Epithelial cell of proximal tubule (primary cell): ENCODE data around the gene GORASP1. TPM values are rescaled to one million over a fixed set of nuclear protein-coding genes. Genes with fewer than 3 reads are reported as not detected.

Source experiments
- DNase-seq: peaks from one replicate; pipeline ENCODE4 v3.0.0-alpha.2; 2011; ENCODE audit warnings: low read depth
- H3K4me3 ChIP-seq: 2 replicates; pipeline ENCODE4 v1.5.1; 2011; ENCODE audit warnings: low read depth, mild to moderate bottlenecking, low read length
- total RNA-seq: library from RNA; depleted of rRNA; stranded (reverse); fragments of >200 nt; gene quantifications from 2 replicates; pipeline ENCODE4 v1.2.3, GENCODE V29; 2015
- TF ChIP-seq, protein P1 (sequence below): conservative IDR thresholded peaks from 2 replicates; pipeline ENCODE4 v1.5.1; 2012; ENCODE audit warnings: low read depth, mild to moderate bottlenecking, low read length

The GORASP1 gene
- total RNA-seq, 1 donor from 2014 or later: 17.6 TPM

DNA sequence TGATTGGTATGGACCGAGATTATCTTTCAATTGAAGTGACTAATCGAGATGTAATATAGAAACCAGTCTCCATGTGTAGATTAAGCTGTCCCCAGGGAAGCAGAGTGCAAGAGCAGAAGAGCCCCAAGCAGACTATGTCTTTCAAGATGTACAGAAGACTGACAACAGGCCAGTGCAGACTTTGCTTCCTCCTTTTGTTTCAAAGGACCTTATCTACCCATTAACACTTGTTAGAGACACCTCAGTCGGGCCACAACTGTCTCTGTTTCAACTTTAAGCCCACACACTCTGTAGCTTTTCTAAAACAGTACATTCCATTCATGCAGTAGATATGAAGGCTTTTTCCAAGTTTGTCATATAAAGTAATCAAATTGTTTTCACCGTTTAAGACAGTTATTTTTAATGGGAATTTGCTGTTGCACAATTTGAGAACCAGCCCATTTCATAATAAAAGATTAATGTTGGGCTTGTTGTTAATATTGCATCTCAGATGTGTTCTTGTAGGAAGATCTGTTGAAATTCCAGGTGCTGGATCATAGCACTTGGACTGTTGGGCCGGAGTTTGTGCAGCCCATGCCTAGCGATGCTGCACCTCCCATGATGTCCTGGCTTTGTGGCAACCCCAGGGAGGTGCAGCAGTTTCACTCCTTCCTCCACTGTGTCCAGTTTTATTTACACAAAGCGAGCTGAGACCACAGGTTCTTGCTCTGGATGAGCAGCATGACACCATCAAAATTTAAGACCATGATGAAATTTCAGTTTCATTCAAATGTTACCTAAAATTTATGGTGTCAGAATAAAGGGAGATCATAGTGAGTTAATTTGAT, 12.4 kb downstream of the GORASP1 start:
- DNase-seq: no peak
- no peak overlapping the region for H3K4me3 ChIP-seq
- TF ChIP-seq, protein P1, sequence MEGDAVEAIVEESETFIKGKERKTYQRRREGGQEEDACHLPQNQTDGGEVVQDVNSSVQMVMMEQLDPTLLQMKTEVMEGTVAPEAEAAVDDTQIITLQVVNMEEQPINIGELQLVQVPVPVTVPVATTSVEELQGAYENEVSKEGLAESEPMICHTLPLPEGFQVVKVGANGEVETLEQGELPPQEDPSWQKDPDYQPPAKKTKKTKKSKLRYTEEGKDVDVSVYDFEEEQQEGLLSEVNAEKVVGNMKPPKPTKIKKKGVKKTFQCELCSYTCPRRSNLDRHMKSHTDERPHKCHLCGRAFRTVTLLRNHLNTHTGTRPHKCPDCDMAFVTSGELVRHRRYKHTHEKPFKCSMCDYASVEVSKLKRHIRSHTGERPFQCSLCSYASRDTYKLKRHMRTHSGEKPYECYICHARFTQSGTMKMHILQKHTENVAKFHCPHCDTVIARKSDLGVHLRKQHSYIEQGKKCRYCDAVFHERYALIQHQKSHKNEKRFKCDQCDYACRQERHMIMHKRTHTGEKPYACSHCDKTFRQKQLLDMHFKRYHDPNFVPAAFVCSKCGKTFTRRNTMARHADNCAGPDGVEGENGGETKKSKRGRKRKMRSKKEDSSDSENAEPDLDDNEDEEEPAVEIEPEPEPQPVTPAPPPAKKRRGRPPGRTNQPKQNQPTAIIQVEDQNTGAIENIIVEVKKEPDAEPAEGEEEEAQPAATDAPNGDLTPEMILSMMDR: no peak

DNA sequence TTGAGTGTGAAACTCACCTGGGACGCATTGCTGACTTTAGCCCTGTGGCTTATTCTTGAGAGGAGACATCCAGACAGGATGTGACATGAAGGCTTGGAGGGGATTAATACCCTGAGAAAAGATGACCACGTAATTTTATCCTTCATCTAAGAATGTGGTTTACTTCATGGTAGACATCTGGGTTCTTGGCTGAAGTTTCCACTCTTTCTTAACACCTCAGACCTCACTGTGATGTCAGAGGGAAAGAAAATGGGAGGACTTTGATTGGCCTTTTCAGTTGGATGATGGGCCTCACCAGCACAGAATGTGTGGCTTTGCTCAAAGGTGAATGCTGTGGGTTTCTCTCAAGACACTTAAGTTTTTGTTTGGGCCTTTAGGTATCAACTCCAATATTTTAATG, 16.5 kb downstream of the GORASP1 start:
- TF ChIP-seq, protein P1: no peak
- H3K4me3 ChIP-seq: no peak overlapping the region
- no peak for DNase-seq

DNA sequence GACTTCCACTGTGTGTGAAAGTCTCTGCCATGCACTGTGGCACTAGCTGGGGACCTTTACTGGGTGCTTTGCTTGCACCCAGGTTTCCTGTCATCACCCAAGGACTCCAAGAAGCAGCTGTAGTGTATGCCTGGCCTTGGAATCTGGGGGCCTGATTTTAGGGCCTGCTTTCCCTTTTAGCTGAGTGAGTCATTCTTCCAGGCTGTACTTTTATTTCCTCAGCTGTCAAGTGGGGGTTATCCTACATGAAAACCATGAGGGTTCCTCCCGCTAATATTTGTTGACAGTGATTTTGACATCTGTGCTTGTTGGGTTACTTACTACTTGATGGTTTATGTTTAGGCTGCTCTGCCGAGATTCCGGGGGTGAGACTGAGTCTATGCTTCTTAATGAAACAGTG, 18.5 kb downstream of the GORASP1 start:
- H3K4me3 ChIP-seq: no peak overlapping the region
- TF ChIP-seq, protein P1: no peak
- DNase-seq: no peak

DNA sequence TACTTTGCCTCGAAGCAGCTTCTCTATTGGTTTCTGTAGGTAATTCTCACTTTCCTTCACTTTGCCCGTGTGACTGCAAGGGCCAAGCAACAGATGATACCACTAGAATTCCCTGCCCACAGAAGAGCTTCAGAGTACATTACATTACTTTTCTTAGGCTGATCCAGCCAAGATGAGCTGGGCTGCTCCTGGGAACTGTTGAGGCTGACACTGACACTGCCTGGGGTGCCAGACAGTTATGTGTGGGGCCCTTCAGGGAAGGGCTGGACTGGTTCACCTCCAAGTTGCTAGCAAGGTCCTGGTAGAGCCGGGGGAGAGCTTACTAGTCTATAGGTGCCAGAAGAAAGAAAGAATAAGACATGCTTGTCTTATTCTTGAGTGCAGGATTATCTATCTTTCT, 19.0 kb downstream of the GORASP1 start:
- TF ChIP-seq, protein P1: no peak
- no peak for DNase-seq
- no peak overlapping the region for H3K4me3 ChIP-seq

DNA sequence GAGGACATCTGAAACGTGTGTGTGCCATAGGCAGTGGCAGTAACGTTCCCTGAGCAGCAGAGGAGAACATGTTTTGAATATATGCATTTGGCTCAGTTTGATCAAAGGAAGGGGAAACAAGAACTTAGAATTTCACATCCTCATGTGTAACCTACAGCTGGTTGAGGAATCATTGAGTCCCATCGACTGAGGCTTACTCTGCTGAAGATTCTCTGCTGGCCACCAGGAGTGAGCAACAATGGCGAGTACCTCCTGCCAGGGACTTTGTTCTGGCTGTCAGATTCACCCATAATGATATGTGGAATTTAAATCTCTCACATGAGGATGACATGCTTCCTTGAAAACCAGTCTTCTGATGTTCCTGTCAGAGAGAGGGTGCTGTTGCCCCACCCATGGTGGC, 21.3 kb downstream of the GORASP1 start:
- TF ChIP-seq, protein P1: no peak
- H3K4me3 ChIP-seq: no peak overlapping the region
- DNase-seq: no peak

DNA sequence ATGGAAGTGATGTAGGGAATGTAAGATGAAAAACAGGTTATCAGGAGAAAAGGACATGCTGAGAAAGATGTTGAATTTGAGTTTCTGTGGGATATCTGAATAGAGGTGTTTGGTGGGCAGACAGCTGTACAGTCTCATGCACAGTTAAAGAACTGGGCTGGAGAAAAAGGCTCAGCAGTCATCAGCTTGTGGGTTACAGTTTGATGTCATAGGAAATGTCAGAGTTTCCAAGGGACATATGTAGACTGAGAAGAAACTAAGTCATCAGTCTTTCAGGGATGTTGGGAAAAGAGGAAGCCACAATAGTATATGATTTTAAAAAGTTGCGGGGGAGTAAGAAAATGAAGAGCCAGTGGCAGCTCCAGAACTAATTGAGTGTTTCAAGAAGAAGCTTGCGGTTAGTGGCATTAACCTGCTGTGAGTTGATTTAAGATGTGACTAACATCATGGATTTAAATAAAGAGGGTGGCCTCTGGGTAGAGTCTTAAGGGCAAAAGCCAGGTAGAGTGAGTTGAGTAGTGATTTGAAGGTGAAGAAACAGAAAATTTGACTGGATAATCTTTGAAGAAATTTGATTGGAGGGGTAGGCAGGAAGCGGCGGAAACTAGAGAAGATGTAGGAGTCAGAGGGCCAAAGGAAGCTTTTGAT, 24.6 kb downstream of the GORASP1 start:
- no peak for DNase-seq
- TF ChIP-seq, protein P1: no peak
- no peak overlapping the region for H3K4me3 ChIP-seq
